Adrenal gland (tissue), 12 donors: ENCODE data around the gene BABAM2. TPM values are rescaled to one million over a fixed set of nuclear protein-coding genes. Genes with fewer than 3 reads are reported as not detected.

Experiments used
- DNase-seq, 7 donors: peaks; one replicate each; pipeline ENCODE4 v3.0.0-alpha.2; 2019 to 2020
- H3K27ac ChIP-seq, 5 donors: fragments of 200-600 bp; sonication (generic) in 4 of 5; 1 replicate in 3 of 5; 2 replicates in 2 of 5; pipeline versions ENCODE4 v1.5.1 to v1.8.0; 2016 to 2020; ENCODE audit warnings: mild to moderate bottlenecking in 1 of 5
- H3K27me3 ChIP-seq: fragments of 200-600 bp; 2 replicates; pipeline ENCODE4 v1.8.0; 2021
- H3K36me3 ChIP-seq, 2 donors: fragments of 200-600 bp; replicated peaks in 1 of 2; 1 replicate in 1 of 2; 2 replicates in 1 of 2; pipeline versions ENCODE4 v1.5.1 to v1.8.0; 2018 to 2022
- H3K4me1 ChIP-seq, 2 donors: fragments of 200-600 bp; replicated peaks in 1 of 2; 1 replicate in 1 of 2; 2 replicates in 1 of 2; pipeline versions ENCODE4 v1.5.1 to v1.8.0; 2018 to 2021
- H3K4me3 ChIP-seq, 4 donors: fragments of 200-600 bp; sonication (generic) in 3 of 4; one replicate each; pipeline ENCODE4 v1.5.1; 2016 to 2018
- H3K9me3 ChIP-seq, 3 donors: fragments of 200-600 bp; sonication (generic) in 1 of 3; replicated peaks in 1 of 3; 1 replicate in 2 of 3; 2 replicates in 1 of 3; pipeline versions ENCODE4 v1.5.1 to v1.8.0; 2016 to 2021
- POLR2A ChIP-seq, 2 donors: fragments of 450-650 bp; IDR thresholded peaks; one replicate each; pipeline ENCODE4 v1.6.1; 2017; ENCODE audit warnings: antibody characterized with exemption in 2 of 2, mild to moderate bottlenecking in 2 of 2, moderate library complexity in 1 of 2
- WGBS, 4 donors: extraction: QIAGEN DNeasy Blood & Tissue Kit in 2 of 4; methylation state at CpG; one replicate each; pipeline versions ENCODE4 v1.1.5 to v1.1.7; 2013 to 2017; 5-methylcytosine and 5-hydroxymethylcytosine counted together
- intact Hi-C, 2 donors: fragments of 100-400 bp; cut with DNase I; formaldehyde crosslinking; loops; one replicate each; pipeline versions ENCODE4 v1.14.1 to v1.15.0; 2022 to 2023
- polyA plus RNA-seq, 3 donors: library from polyadenylated mRNA; stranded (reverse); fragments of 200-250 nt in 2 of 3; fragments of 350-450 nt in 1 of 3; fragmentation: Illumina TruSeq in 1 of 3; extraction: RNeasy Lipid Tissue Mini Kit (QIAGEN cat#74804) in 1 of 3; gene quantifications; one replicate each; pipeline ENCODE4 v1.2.3, GENCODE V29; 2013 to 2014
- total RNA-seq, 9 donors: library from RNA; depleted of rRNA in 4 of 9; stranded (reverse); fragments of >200 nt in 4 of 9; fragments of 120-200 nt in 1 of 9; fragmentation: NEBNext Ultra II Directional in 1 of 9; extraction: Animal tissue kit (Norgen Biotek cat#: 25700) in 1 of 9; gene quantifications; one replicate each; pipeline versions ENCODE4 v1.1.0 to v1.2.4, GENCODE V29; 2013 to 2023
- TF ChIP-seq, protein P1 (sequence below), 6 experiments: fragments of 450-650 bp in 4 of 6; fragments of 200-600 bp in 2 of 6; sonication (generic) in 1 of 6; IDR thresholded peaks; 1 replicate in 5 of 6; 2 replicates in 1 of 6; pipeline versions ENCODE4 v1.5.1 to v1.8.0; 2016 to 2021; ENCODE audit warnings: antibody characterized with exemption in 6 of 6, mild to moderate bottlenecking in 2 of 6, moderate library complexity in 1 of 6
- donor health status: healthy with polysubstance abuse.
- donor health status: Bipolar disorder and iron deficiency.
- donor health status: DM: yes; HTN: yes; CAD: no.
- donor health status: DM: no; HTN: no; CAD: no.
- donor health status: DM: no; HTN: no; CAD: no.
- donor health status: DM: yes; HTN: yes; CAD: no.

Gene BABAM2
- total and polyA plus RNA-seq, 12 donors: 88.2 to 925 (median 357) TPM

DNA sequence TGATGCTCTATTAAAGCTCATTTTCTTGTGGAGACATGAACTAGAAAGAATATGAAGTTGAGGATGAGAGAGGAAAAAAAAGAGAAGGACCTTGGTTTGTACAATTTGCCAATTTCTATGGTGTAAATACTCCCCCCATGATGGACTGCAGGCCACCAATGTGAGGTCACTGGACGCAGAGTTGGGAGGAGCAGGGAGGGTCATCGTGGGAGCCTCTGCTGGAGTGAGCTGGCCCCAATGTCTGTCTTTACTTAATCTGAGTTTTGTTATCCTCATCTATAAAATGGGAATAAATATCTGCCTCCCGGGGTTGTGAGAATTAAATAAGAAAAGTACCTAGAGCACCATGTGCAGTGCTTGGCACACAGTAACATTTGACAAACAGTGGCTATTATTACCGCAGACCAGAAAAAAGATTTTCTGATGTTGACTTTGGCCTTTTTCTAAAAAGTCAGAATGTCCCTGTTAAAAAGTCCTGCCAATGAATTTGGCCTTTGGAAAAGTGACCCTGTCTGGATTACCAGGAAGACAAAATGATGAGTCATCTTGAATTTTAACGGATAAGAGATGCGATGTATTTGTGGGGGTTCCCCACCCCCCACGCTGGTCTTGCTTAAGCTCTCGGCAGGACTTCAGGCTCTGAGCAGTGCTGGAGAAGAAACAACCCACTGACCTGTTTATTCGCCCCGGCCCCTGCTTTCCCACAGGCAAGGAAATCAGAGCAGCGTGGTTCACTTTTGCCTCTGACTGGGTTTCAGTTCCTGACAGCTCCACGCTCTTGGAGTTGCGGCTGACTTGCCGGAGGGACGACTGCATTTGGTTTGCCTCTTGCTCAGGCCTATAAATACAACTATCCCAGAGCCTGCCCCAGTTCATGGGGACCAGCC, 451.8 kb downstream of the BABAM2 start:
- intact Hi-C loops: no loop called here
- peak in 1 of 2 donors; percentile 21 for TF ChIP-seq POLR2A (IDR thresholded peaks at IDR 0.05)
- TF ChIP-seq, protein P1, sequence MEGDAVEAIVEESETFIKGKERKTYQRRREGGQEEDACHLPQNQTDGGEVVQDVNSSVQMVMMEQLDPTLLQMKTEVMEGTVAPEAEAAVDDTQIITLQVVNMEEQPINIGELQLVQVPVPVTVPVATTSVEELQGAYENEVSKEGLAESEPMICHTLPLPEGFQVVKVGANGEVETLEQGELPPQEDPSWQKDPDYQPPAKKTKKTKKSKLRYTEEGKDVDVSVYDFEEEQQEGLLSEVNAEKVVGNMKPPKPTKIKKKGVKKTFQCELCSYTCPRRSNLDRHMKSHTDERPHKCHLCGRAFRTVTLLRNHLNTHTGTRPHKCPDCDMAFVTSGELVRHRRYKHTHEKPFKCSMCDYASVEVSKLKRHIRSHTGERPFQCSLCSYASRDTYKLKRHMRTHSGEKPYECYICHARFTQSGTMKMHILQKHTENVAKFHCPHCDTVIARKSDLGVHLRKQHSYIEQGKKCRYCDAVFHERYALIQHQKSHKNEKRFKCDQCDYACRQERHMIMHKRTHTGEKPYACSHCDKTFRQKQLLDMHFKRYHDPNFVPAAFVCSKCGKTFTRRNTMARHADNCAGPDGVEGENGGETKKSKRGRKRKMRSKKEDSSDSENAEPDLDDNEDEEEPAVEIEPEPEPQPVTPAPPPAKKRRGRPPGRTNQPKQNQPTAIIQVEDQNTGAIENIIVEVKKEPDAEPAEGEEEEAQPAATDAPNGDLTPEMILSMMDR (IDR thresholded peaks at IDR 0.05): no peak
- Histone ChIP-seq H3K27ac (peak overlapping the region; percentile 19 to 88 (median 53)), H3K4me1 (peaks cover 0 to 42% of the 10 kb centered on the region in 2 donors), H3K36me3 (no peaks in the 10 kb centered on the region), H3K27me3 (no peaks in the 10 kb centered on the region), H3K4me3 (peak overlapping the region in 1 of 4 donors; percentile 2), H3K9me3 (no peaks in the 10 kb centered on the region)
- 8 to 18% (median 13%) methylated on average over 15 of the region's 15 CpGs for WGBS, 4 donors
- peak; percentile 60 to 92 (median 85) for DNase-seq

DNA sequence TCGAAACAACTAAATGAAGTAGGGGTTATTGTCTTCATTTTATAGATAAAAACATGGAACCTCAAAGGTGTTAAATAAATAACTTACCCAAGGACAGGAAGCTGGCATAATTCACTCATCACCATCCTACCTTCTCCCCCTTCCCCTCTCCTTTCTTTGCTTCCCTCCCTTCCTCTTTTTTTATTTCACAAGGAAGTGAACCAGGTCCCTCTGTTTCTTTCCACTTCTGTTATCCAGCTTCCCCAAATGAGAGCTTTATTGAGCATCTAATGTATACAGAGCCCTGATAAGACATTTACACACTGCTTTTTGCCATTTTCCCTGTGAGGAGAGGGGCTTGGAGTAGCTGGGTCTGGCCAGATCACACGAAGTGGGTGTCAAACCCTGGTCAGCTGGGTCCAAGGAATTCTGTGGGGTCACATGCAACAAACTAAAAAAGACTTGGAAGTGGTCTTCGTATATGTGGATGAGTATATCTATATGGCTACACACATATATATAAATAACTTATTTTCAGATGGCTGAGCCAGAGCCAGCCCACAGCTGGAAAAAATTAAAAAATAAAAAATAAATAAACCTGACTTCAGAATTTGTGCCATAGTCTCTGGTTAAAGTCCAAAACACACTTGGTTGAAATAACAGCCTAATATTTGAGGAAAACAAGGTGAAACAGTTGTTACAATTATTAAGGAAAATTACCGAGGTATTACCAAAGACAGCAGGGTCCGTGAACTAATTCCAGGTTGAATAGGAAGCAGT, 452.8 kb downstream of the BABAM2 start:
- no peaks in the 10 kb centered on the region for H3K9me3 ChIP-seq
- intact Hi-C loops: no loop called here
- peaks cover 8 to 44% of the 10 kb centered on the region in 2 donors for H3K4me1 ChIP-seq
- WGBS, 4 donors: 75 to 86% (median 82%) methylated on average over 5 of the region's 5 CpGs
- DNase-seq: no peak
- no peaks in the 10 kb centered on the region for H3K36me3 ChIP-seq
- no peaks in the 10 kb centered on the region for H3K27me3 ChIP-seq
- peak overlapping the region in 4 of 5 donors; percentile 39 to 88 (median 67) for H3K27ac ChIP-seq
- TF ChIP-seq POLR2A (IDR thresholded peaks at IDR 0.05): no peak
- TF ChIP-seq, protein P1 (IDR thresholded peaks at IDR 0.05): no peak
- no peak overlapping the region for H3K4me3 ChIP-seq

DNA sequence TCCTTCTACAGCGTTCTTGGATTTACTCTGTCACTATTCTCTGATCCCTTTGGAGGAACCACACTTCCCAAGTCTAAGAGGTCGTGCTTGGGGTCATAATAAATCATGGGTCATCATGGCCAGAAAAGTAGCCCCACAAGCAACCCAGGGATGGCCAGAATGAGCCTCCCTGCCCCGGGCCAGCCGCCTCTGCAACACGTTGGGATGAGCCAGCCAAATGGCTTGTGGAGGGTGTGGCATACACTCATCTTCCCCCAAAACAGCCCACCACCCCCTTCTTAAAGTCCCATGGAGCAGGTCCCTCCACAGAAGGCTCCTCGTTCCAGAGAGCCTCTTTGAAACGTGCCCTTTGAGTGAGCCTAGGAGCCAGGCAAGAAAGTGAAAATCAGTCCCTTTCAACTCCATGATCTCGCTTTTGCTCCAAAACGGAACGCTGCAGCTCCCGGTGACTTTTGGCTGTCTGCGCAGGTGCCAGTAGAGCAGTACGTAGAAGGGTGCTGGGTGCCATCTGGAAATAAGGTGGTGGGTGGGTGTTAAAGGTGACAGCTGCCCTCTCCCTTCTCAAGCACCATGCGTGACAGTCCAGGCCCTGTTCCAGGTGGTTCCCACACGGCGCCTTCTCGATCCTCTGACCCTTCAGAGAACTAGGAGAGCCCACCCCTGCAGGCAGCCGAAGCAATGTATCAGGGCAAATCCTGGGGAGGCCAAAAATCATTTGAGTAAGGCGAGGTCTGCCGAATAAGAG, 453.6 kb downstream of the BABAM2 start:
- no peak for TF ChIP-seq POLR2A (IDR thresholded peaks at IDR 0.05)
- TF ChIP-seq, protein P1 (IDR thresholded peaks at IDR 0.05): no peak
- DNase-seq: no peak
- Histone ChIP-seq H3K4me3 (no peak overlapping the region), H3K9me3 (no peaks in the 10 kb centered on the region), H3K36me3 (no peaks in the 10 kb centered on the region), H3K4me1 (peaks cover 8 to 37% of the 10 kb centered on the region in 2 donors), H3K27me3 (no peaks in the 10 kb centered on the region), H3K27ac (peak overlapping the region in 1 of 5 donors; percentile 3)
- 87 to 91% (median 89%) methylated on average over 18 to 20 of the region's 20 CpGs for WGBS, 4 donors
- intact Hi-C loops: no loop called here
